Activated CD8-positive, alpha-beta memory T cell treated with anti-CD3 and anti-CD28 coated beads, Interleukin-2, amount 50 U/mL, for 4 hours (primary cell): ENCODE data around the gene ARL6IP4.
A peak's percentile ranks its signal among the peaks of the same experiment; 100 is the strongest.
"Not testable (repeated sequence)": the region's sequence is repeated elsewhere in the genome, so short reads cannot be mapped to it uniquely, and the experiment has no call there.

Experiments
- DNase-seq: peaks from one replicate; pipeline ENCODE4 v3.0.0-alpha.2; 2020

The ARL6IP4 gene

GRCh38 chr12:122980183-122981035 lies at the start of gene ARL6IP4:
Gene ARL6IP4 (plus strand): TSS chr12:122980681. CDS start chr12:122981140, 459 bp downstream.
- peak; percentile 64 for DNase-seq

- DNase-seq: no peak
These were observed 48.3 kb upstream of the ARL6IP4 start for GRCh38 chr12:122932207-122932606.

- no peak for DNase-seq
These were observed 45.8 kb upstream of the ARL6IP4 start for GRCh38 chr12:122934722-122935121.

GRCh38 chr12:122935318-122935717 lies 45.2 kb upstream of the ARL6IP4 start:
- no peak for DNase-seq

GRCh38 chr12:122937622-122938091 lies 42.8 kb upstream of the ARL6IP4 start:
- DNase-seq: no peak

GRCh38 chr12:122939125-122939524 lies 41.4 kb upstream of the ARL6IP4 start:
- DNase-seq: no peak

GRCh38 chr12:122941351-122941750 lies 39.1 kb upstream of the ARL6IP4 start:
- not testable (repeated sequence) for DNase-seq

GRCh38 chr12:122942637-122943036 lies 37.8 kb upstream of the ARL6IP4 start:
- no peak for DNase-seq

GRCh38 chr12:122943196-122943595 lies 37.3 kb upstream of the ARL6IP4 start:
- no peak for DNase-seq

- DNase-seq: no peak
These were observed 35.6 kb upstream of the ARL6IP4 start for GRCh38 chr12:122944605-122945592.

- peak; percentile 69 for DNase-seq
These were observed 33.7 kb upstream of the ARL6IP4 start for GRCh38 chr12:122946690-122947341.

- DNase-seq: no peak
These were observed 33.1 kb upstream of the ARL6IP4 start for GRCh38 chr12:122947352-122947792.

GRCh38 chr12:122948605-122949004 lies 31.9 kb upstream of the ARL6IP4 start:
- DNase-seq: no peak

GRCh38 chr12:122949405-122949804 lies 31.1 kb upstream of the ARL6IP4 start:
- DNase-seq: no peak

GRCh38 chr12:122949816-122950675 lies 30.4 kb upstream of the ARL6IP4 start:
- no peak for DNase-seq

- no peak for DNase-seq
These were observed 29.1 kb upstream of the ARL6IP4 start for GRCh38 chr12:122951406-122951805.

GRCh38 chr12:122951979-122952892 lies 28.2 kb upstream of the ARL6IP4 start:
- peak; percentile 77 for DNase-seq

GRCh38 chr12:122955156-122955555 lies 25.3 kb upstream of the ARL6IP4 start:
- DNase-seq: no peak

- DNase-seq: no peak
These were observed 24.4 kb upstream of the ARL6IP4 start for GRCh38 chr12:122956035-122956434.

- DNase-seq: no peak
These were observed 22.1 kb upstream of the ARL6IP4 start for GRCh38 chr12:122958198-122958888.
